GM18499 (cell line): ENCODE measurements around the gene ERCC8.

Experiments used
- ATAC-seq: cut with Tn5 transposase; IDR thresholded peaks from one replicate; pipeline ENCODE4 v1.9.1; 2021; ENCODE audit warnings: moderate number of reproducible peaks; ENCODE audit not compliant: insufficient read depth, unreplicated experiment

ERCC8 gene

DNA sequence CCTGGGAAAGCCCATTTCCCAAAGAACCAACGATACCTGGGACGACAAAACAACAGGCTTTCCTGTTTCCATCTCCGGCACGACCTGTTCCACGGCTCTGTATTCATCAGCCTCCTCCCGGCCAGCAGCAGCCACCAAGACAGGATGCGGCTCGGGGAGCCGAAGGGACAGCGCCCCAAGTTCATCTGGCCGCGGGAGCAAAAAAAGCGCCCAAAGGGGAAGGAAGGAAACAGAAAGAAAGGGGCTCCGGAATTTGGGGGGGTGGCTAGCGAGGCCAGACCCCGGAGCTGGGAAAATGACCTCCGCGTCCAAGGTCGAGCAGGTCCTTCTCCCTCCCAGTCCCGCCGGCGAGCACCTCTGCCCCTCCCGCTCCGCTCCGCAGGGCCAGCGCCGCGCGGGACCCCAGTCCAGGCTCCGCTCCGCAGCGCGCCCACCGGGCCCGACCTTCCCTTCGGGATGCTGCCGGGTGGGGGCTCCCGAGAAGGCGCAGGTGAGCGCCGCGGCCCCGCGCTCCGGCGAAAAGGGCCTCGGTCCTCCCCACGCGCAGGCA lies 101.4 kb downstream of the ERCC8 start:
- no peak for ATAC-seq

DNA sequence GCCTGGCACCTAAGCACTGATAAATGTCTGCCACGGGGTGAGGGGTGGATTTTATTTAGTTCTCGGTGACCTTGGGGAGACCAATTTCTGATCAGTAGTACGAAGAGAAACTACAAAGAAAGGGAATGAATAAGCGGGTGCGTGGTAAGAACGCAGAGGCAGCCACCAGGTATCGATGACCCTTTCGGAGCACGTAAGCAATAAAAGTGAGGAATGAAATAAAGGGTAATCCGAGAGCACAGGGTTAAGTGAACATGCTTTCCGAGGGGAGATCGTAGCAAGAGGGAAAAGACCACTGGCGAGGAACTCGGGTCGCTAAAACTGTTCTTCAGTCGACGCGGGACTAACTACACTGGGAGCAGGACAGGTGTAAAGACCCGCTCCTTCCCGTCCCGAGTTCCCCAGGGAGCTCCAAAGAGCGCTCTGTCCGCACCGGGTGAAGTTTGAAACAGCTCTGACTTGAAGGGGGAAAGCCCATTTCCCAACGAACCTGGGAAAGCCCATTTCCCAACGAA lies 101.9 kb downstream of the ERCC8 start:
- ATAC-seq, result no peak

GRCh38 chr5:60841361-60841760 lies 103.5 kb downstream of the ERCC8 start:
- no peak for ATAC-seq

GRCh38 chr5:60836131-60836530 lies 108.7 kb downstream of the ERCC8 start:
- ATAC-seq, result no peak

DNA sequence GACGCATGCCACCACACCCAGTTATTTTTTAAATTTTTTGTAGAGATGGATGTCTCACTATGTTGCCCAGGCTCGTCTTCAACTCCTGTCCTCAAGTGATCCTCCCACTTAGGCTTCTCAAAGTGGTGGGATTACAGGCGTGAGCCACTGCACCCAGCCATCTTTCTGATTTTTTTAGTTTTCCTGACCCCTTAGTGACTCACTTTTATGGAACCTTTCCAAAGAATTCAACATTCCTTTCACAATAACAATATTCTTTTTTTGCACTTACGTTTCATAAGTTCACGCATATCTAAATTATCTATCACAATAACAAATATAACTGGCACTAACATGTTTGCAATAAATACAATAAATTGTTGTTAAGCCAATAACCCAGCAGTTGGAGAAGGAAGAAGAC lies 109.3 kb downstream of the ERCC8 start:
- ATAC-seq, result no peak

DNA sequence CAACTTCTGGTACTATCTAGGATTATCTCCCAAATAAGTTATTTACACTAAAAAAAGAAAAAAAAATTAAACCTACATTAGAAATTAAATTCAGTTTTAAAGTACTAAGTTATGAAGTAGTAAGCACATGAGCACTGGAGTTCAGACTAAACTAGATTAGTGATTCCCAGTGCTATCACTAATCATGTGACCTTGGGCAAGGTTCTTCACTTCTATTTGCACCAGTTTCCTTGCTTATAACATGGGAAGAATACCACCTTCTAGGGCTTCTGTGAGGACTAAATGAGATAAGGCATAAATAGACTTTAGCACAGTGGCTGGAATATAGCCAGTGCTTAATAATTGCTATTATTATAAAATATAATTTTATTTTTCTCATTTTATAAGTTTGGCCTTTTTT lies 111.3 kb downstream of the ERCC8 start:
- no peak for ATAC-seq

DNA sequence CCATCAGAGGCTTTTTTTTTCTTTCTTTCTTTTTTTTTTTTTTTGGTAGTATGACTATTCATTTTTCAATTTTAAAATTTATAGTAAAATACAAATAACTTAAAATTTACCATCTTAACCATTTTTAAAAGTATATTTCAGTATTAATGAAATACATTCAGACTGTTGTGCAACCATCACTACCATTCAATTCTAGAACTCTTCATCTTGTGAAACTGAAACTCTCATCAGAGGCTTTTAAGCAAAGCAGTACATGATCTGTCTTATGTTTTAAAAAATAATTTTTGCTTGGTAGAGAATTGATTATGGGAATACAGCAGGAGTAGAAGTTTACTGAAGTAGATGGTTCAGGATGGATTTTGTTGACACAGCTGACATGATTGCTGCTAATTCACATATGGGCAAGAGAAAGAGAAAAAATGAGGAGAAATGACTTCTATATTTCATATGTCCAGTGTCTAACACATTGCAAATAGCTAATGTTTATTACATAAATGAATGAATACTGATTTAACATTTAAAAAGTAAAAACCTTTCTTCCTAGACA lies 114.2 kb downstream of the ERCC8 start:
- peak; percentile 52 for ATAC-seq

GRCh38 chr5:60829490-60830266 lies 115.2 kb downstream of the ERCC8 start:
- no peak for ATAC-seq

DNA sequence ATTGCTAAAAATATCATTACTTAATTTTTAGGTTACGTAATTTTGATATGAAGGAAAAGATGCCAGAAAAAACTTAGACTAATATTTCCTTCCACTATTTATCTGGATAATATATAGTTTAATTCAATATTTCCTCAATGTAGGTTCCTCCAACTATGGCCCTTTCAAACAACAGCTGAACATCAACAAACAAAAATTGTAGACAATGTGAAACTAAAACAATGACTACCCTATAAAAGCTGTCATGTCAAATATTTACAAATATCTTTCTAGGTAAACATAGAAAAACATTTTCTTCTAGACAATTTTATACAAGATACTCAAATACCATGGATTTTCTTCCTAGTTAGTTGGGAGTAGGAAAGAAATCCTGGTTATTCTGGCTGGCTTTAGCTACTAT lies 117.7 kb downstream of the ERCC8 start:
- no peak for ATAC-seq

DNA sequence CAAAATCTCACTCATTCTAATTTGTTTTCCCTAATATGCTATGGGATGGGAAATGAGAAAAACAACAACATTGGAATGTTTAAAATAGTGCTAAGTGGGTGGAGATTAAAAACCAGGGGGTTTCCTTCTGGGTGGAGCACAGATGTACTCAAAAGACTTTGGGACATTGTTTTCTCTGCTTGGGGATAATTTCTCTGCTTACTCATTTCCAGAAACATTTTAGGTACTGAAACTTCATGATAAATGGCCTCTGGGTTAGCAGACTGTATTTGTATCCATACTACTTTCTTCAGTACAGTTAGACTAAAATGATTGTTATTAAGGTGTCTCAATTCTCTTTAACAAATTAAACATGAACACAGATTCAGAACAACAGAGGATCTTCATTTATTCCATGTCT lies 118.2 kb downstream of the ERCC8 start:
- peak; percentile 59 for ATAC-seq
